GM06990 (cell line): Measurements from ENCODE around the gene MT1B.
"Not testable (repeated sequence)": the region's sequence is repeated elsewhere in the genome, so short reads cannot be mapped to it uniquely, and the experiment has no call there.

Experiments used
- DNase-seq: peaks from one replicate; pipeline ENCODE4 v3.0.0-alpha.2; 2011; ENCODE audit not compliant: insufficient read length; ENCODE audit errors: extremely low read depth
- H3K27me3 ChIP-seq: replicated peaks from 2 replicates; pipeline ENCODE4 v1.6.0; 2011; ENCODE audit warnings: low read length; ENCODE audit not compliant: control insufficient read depth, insufficient read depth
- H3K36me3 ChIP-seq: 2 replicates; pipeline ENCODE4 v1.5.1; 2011; ENCODE audit warnings: low read length; ENCODE audit not compliant: control insufficient read depth, insufficient read depth
- H3K4me3 ChIP-seq: replicated peaks from 2 replicates; pipeline ENCODE4 v1.5.1; 2011; ENCODE audit warnings: low read depth, mild to moderate bottlenecking, control low read depth, low read length
- CTCF ChIP-seq: IDR thresholded peaks from 2 replicates; pipeline ENCODE4 v1.5.1; 2011; ENCODE audit warnings: low read length, control low read depth, mild to moderate bottlenecking, inconsistent platforms; ENCODE audit not compliant: insufficient read depth, poor library complexity, severe bottlenecking

MT1B gene

DNA sequence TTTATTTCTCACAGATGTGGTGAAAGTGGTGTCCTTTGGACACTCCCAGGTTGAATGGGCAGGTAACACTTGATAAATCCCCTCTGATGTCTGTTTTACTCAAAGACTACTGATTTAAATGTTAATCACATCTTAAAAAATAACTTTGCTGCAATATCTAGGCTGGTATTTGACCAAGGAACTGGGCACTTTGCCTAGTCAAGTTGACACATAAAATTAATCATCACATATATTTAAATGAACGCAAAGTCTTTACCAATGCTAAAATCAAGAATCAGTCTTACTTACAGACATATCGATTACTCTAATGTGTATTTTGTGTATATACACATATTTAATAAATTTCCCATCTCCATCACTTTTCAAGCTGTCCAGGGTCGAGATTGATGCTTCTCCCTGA is 36.3 kb upstream of the MT1B start:
- DNase-seq, result no peak
- H3K4me3 ChIP-seq, result no peak overlapping the region
- H3K27me3 ChIP-seq, result no peaks in the 10 kb centered on the region; the same call in 1 of the 2 replicates
- H3K36me3 ChIP-seq, result no peaks in the 10 kb centered on the region
- TF ChIP-seq CTCF, result no peak

DNA sequence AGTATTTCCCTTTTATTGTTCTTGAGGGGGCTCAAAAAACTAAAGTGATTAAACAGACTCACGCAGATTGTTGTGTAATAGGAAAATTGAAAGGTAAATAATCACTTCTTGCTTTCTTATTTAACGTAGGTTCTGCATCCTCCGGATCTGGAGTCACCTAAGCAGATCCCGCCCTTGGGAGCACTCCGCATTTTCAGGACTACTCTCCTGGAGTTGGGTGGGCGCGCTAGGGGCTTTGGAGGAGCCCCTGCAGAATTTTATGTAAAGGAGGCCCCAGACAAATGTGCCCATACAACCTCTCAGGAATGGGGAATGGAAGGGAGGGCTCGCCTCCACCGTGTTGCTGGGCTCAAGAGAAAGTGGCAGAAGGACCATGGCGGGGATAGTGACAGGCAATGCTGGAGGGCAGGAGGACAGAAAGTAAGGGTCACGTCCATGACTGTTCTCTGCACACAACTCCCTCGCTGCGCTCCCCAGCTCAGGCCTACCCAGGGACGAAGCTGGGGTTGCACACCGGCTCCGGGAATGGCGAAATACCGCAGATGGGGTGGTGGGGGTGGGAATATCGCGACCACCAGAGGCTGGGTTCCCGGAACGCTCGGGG is 35.0 kb upstream of the MT1B start:
- no peak for DNase-seq
- H3K27me3 ChIP-seq, result no peaks in the 10 kb centered on the region; the same call in 1 of the 2 replicates
- no peak overlapping the region for H3K4me3 ChIP-seq
- no peaks in the 10 kb centered on the region for H3K36me3 ChIP-seq
- TF ChIP-seq CTCF, result no peak

DNA sequence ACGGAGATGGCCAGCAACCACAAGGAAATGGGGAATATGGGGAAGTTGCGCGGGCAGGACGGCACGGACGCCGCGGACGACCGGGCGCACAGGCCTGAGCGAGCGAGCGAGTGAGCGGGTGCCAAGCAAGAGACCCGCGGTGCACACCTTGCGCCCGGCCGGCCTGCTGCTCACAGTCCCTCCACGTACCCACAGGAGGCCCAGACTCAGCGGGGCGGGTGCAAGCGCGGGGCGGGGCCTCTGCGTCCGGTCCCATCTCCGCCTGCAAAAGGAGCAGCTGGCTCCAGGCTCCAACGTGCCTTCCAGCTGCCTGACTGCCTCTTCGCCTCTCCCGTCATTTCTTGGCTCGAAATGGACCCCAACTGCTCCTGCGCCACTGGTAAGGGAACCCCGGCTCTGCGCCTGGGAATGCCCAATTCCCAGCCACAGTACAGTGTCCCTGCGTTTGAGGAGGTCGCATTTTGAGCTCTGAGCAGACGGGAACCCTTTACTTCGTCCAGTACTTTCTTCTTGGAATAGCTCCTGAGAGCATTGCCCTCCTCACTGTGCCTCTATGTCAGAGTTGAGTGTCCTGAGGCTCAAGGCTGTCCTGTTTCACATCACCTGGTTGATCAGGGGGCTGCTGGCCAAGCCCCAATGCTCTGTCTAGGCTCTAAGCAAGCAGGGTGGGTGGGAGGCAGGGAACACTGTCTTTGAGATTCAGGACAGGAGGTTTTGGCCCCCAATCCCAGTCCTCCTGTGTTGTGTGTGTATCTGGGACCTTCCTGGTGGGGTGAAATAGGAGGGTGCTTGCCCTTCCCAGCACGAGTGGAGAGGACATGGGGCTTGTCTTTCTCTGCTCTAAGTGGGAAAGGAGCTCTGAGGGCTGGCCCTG is 34.2 kb upstream of the MT1B start:
- no peaks in the 10 kb centered on the region; the same call in 1 of the 2 replicates for H3K27me3 ChIP-seq
- H3K4me3 ChIP-seq, result no peak overlapping the region
- no peaks in the 10 kb centered on the region for H3K36me3 ChIP-seq
- no peak for DNase-seq
- TF ChIP-seq CTCF, result no peak

DNA sequence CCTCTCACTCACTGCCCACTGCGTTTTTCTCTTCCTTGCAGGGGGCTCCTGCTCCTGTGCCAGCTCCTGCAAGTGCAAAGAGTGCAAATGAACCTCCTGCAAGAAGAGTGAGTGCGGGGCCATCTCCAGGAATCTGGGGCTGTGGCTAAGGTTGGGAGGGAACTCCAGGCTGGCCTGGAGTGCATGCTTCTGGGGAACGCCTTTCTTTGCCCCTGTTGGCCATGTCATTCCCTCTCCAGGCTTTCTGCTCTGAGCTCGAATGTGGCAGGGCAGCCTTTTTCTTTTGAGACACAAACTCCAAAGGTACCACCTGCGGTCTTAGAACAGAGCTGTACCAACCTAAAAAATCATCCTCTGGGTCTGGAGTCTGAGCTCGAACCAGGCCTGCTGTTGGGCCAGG is 33.5 kb upstream of the MT1B start:
- no peak for DNase-seq
- H3K36me3 ChIP-seq, result no peaks in the 10 kb centered on the region
- no peak overlapping the region for H3K4me3 ChIP-seq
- TF ChIP-seq CTCF, result no peak
- no peaks in the 10 kb centered on the region; the same call in 1 of the 2 replicates for H3K27me3 ChIP-seq

- H3K36me3 ChIP-seq, result no peaks in the 10 kb centered on the region
- no peak for TF ChIP-seq CTCF
- no peaks in the 10 kb centered on the region; the same call in 1 of the 2 replicates for H3K27me3 ChIP-seq
- DNase-seq, result no peak
- H3K4me3 ChIP-seq, result no peak overlapping the region
Observed at GRCh38 chr16:56620339-56620897, 31.3 kb upstream of the MT1B start.

DNA sequence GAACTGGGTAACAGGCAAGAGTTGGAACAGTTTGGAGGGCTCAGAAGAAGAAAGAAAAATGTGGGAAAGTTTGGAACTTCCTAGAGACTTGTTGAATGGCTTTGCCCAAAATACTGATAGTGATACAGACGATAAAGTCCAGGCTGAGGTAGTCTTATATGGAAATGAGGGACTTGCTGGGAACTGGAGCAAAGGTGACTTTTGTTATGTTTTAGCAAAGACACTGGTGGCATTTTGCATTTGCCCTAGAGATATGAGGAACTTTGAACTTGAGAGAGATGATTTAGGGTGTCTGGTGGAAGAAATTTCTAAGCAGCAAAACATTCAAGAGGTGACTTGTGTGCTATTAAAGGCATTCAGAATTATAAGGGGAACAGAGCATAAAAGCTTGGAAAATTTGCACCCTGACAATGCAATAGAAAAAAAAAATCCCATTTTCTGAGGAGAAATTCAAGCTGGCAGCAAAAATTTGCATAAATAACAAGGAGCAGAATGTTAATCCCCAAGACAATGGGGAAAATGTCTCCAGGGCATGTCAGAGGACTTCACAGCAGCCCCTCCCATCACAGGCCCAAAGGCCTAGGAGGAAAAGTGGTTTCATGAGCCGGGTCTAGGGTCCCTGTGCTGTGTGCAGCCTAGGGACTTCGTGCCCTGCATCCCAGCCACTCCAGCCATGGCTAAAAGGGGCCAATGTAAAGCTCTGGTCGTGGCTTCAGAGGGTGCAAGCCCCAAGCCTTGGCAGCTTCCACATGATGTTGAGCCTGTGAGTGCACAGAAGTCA is 29.8 kb upstream of the MT1B start:
- H3K27me3 ChIP-seq, H3K4me3 ChIP-seq, H3K36me3 ChIP-seq, DNase-seq: not testable (repeated sequence)

DNA sequence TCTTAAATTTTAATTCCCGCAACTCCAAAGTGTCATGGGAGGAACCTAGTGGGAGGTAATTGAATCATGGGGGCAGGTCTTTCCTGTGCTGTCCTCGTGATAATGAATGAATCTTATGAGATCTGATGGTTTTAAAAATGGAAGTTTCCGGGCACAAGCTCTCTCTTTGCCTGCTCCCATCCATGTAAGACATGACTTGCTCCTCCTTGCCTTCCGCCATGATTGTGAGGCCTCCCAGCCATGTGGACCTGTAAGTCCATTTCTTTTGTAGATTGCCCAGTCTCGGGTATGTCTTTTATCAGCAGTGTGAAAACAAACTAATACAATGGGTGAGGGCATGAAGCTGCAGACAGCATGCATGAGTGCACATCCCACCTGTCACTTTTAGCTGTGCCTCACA is 28.5 kb upstream of the MT1B start:
- not testable (repeated sequence) for H3K36me3 ChIP-seq, H3K4me3 ChIP-seq, DNase-seq, H3K27me3 ChIP-seq
